ENCODE measurements around the gene IL17B. TPM values are rescaled to one million over a fixed set of nuclear protein-coding genes. Genes with fewer than 3 reads are reported as not detected.

The IL17B gene
- total and polyA plus RNA-seq, 9 of the 15 experiments (the other 6 are each of a cell fraction or from before 2014, with no cell fraction given): 0.28 to 2.6 (median 0.53) TPM; not detected in 2

DNA sequence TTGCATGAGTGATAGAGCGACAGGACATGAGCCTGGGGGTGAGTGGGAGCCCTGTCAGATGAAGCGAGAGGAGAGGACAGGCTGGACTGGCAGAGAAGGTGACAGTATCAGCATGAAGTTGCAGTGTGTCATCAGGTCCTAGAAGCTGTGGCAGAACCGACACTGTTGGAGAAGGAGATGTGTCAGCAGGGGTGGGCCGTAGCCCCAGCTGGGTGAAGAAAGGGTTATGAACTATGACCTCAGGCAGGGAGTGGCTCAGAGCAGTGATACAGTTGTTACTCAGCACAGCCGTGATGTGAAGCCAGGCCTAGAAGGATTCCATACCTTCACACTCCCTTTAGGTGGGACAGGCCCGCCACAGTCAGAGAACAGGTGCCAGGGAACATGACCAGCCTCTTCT, 13.7 kb downstream of the IL17B start (continued):
- TF ChIP-seq, protein P1, sequence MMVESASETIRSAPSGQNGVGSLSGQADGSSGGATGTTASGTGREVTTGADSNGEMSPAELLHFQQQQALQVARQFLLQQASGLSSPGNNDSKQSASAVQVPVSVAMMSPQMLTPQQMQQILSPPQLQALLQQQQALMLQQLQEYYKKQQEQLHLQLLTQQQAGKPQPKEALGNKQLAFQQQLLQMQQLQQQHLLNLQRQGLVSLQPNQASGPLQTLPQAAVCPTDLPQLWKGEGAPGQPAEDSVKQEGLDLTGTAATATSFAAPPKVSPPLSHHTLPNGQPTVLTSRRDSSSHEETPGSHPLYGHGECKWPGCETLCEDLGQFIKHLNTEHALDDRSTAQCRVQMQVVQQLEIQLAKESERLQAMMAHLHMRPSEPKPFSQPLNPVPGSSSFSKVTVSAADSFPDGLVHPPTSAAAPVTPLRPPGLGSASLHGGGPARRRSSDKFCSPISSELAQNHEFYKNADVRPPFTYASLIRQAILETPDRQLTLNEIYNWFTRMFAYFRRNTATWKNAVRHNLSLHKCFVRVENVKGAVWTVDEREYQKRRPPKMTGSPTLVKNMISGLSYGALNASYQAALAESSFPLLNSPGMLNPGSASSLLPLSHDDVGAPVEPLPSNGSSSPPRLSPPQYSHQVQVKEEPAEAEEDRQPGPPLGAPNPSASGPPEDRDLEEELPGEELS (CRISPR knock-in tag; IDR thresholded peaks at IDR 0.05; ENCODE audit: borderline replicate concordance): no peak
- TF ChIP-seq TCFL5 (CRISPR knock-in tag; conservative IDR thresholded peaks at IDR 0.05) (no peak), CHD2 (IDR thresholded peaks at IDR 0.05; ENCODE audit: low read depth, low read length) (no peak), ETV5 (CRISPR knock-in tag; IDR thresholded peaks at IDR 0.05; ENCODE audit: low read depth) (no peak), ZNF124 (CRISPR knock-in tag; IDR thresholded peaks at IDR 0.05) (no peak), ZNF253 (CRISPR knock-in tag; conservative IDR thresholded peaks at IDR 0.05) (no peak), RBM14 (IDR thresholded peaks at IDR 0.05; ENCODE audit: borderline replicate concordance, insufficient read depth, low read depth, low read length) (no peak), NONO (IDR thresholded peaks at IDR 0.05; ENCODE audit: low read depth in 2 of 2, low read length in 1 of 2) (no peak), RCOR1 (IDR thresholded peaks at IDR 0.05; ENCODE audit: borderline replicate concordance in 1 of 2, low read depth in 2 of 2, low read length in 2 of 2) (peak in 1 of 2 experiments; percentile 46; a peak in 1 of 4 replicates), ARID1B (IDR thresholded peaks at IDR 0.05) (no peak), ZNF140 (CRISPR knock-in tag; IDR thresholded peaks at IDR 0.05) (no peak), ZSCAN32 (CRISPR knock-in tag; IDR thresholded peaks at IDR 0.05) (no peak), STAT5B (CRISPR knock-in tag; IDR thresholded peaks at IDR 0.05) (no peak), SMAD4 (CRISPR knock-in tag; conservative IDR thresholded peaks at IDR 0.05) (no peak), TAF9B (IDR thresholded peaks at IDR 0.05; ENCODE audit: partially characterized antibody) (no peak), NEUROD1 (IDR thresholded peaks at IDR 0.05; ENCODE audit: borderline replicate concordance, low read depth, low read length, partially characterized antibody) (no peak), SAP30 (IDR thresholded peaks at IDR 0.05; ENCODE audit: borderline replicate concordance, insufficient read depth, low read depth, low read length, poor library complexity, severe bottlenecking) (no peak), ZNF217 (CRISPR knock-in tag; IDR thresholded peaks at IDR 0.05) (no peak), MTA2 (IDR thresholded peaks at IDR 0.05; ENCODE audit: low read depth) (peak; percentile 11; the same call in 1 of the 2 replicates), ESRRA (IDR thresholded peaks at IDR 0.05; ENCODE audit: borderline replicate concordance, low read depth) (no peak)
- TF ChIP-seq, protein P2, sequence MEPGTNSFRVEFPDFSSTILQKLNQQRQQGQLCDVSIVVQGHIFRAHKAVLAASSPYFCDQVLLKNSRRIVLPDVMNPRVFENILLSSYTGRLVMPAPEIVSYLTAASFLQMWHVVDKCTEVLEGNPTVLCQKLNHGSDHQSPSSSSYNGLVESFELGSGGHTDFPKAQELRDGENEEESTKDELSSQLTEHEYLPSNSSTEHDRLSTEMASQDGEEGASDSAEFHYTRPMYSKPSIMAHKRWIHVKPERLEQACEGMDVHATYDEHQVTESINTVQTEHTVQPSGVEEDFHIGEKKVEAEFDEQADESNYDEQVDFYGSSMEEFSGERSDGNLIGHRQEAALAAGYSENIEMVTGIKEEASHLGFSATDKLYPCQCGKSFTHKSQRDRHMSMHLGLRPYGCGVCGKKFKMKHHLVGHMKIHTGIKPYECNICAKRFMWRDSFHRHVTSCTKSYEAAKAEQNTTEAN (CRISPR knock-in tag; IDR thresholded peaks at IDR 0.05): no peak
- TF ChIP-seq, protein P3, sequence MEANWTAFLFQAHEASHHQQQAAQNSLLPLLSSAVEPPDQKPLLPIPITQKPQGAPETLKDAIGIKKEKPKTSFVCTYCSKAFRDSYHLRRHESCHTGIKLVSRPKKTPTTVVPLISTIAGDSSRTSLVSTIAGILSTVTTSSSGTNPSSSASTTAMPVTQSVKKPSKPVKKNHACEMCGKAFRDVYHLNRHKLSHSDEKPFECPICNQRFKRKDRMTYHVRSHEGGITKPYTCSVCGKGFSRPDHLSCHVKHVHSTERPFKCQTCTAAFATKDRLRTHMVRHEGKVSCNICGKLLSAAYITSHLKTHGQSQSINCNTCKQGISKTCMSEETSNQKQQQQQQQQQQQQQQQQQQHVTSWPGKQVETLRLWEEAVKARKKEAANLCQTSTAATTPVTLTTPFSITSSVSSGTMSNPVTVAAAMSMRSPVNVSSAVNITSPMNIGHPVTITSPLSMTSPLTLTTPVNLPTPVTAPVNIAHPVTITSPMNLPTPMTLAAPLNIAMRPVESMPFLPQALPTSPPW (CRISPR knock-in tag; IDR thresholded peaks at IDR 0.05): 0 out of 2 replicates have a peak, but pooled peaks have one; percentile 25

Measured in K562 (cell line).